MCF 10A (cell line): ENCODE data around the gene PEF1. TPM values are rescaled to one million over a fixed set of nuclear protein-coding genes. Genes with fewer than 3 reads are reported as not detected.

Experiments
- BruUV-seq: library from RNA; stranded (reverse); fragments of 400-500 nt; replicated peaks from 2 replicates; lab custom pipeline; 2021; lab: Mats Ljungman, UMichigan
- CTCF ChIA-PET: fragments of 300-600 bp; sonication (Branson Sonifier 250); formaldehyde crosslinking; extraction: SDS; loops from one replicate; lab custom pipeline; 2021; ENCODE audit warnings: antibody characterized with exemption, inconsistent platforms; lab: Yijun Ruan, JAX
- POLR2A ChIA-PET: fragments of 300-600, 350-650 bp; sonication (Branson Sonifier 250); formaldehyde crosslinking; extraction: SDS; loops from one replicate; lab custom pipeline; 2020; ENCODE audit warnings: antibody characterized with exemption, inconsistent platforms; lab: Yijun Ruan, JAX
- DNase-seq: peaks from one replicate; pipeline ENCODE4 v3.0.0-alpha.2; 2018; ENCODE audit not compliant: unreplicated experiment
- H3K27ac Mint-ChIP-seq: one replicate; pipeline ENCODE4 v1.8.0; 2022; ENCODE audit warnings: mild to moderate bottlenecking, low read depth, mixed read lengths; ENCODE audit not compliant: unreplicated experiment
- H3K27me3 Mint-ChIP-seq: one replicate; pipeline ENCODE4 v1.8.0; 2022; ENCODE audit warnings: mixed read lengths; ENCODE audit not compliant: insufficient read depth, unreplicated experiment
- H3K36me3 Mint-ChIP-seq: one replicate; pipeline ENCODE4 v1.8.0; 2022; ENCODE audit warnings: mild to moderate bottlenecking, moderate library complexity, mixed read lengths; ENCODE audit not compliant: insufficient read depth, unreplicated experiment
- H3K4me1 Mint-ChIP-seq: one replicate; pipeline ENCODE4 v1.8.0; 2022; ENCODE audit warnings: mixed read lengths; ENCODE audit not compliant: insufficient read depth, unreplicated experiment
- H3K4me3 Mint-ChIP-seq: one replicate; pipeline ENCODE4 v1.8.0; 2022; ENCODE audit warnings: mild to moderate bottlenecking, moderate library complexity, mixed read lengths; ENCODE audit not compliant: unreplicated experiment
- H3K9me3 Mint-ChIP-seq: one replicate; pipeline ENCODE4 v1.8.0; 2022; ENCODE audit warnings: mixed read lengths; ENCODE audit not compliant: unreplicated experiment
- intact Hi-C: fragments of 100-400 bp; cut with micrococcal nuclease; formaldehyde crosslinking; loops from 2 replicates; pipeline ENCODE4 v1.14.1; 2022
- total RNA-seq: library from RNA; stranded (reverse); gene quantifications from 2 replicates; pipeline ENCODE4 v1.2.3, GENCODE V29; 2022
- TF ChIP-seq, protein P1 (sequence below): fragments of 200-600 bp; IDR thresholded peaks from one replicate; pipeline ENCODE4 v1.8.0; 2022; ENCODE audit warnings: antibody characterized with exemption, mild to moderate bottlenecking; ENCODE audit not compliant: unreplicated experiment

The PEF1 gene
- total RNA-seq, 1 experiment from 2014 or later, result 61.1 TPM

DNA sequence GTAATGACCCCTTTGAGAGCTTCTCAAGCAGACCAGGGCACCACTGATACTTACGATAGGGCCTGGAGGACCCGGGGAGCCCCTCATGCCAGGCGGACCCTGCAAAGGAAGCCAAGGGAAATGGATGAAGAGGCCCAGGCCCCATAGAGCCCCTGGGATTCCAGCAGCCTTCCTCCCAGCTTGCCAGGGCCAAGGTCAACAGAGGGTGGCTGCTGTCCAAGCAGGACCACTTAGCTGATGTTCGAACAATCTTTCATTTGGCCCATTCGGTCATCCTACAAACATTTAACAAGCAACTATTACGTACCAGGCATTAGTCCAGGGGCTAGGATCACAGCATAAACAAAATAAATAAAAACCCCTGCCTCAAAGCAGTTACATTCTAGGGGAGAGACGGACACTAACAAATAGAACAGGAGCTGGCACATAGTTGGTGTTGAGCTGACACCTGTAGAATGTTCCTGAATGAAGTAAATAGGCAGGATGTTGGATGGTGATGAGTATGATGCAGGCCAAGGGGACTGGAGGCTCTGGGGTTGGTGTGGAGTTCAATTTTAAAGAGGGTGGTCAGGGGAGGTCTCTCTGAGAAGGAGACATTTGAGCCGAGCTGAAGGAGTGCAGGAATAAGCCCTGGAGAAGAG, 27.0 kb upstream of the PEF1 start:
- Mint-ChIP-seq H3K4me3 (no peak overlapping the region), H3K36me3 (peaks cover 27% of the 10 kb centered on the region), H3K4me1 (peaks cover 29% of the 10 kb centered on the region), H3K27ac (no peak overlapping the region), H3K27me3 (no peaks in the 10 kb centered on the region), H3K9me3 (no peaks in the 10 kb centered on the region)
- TF ChIP-seq, protein P1, sequence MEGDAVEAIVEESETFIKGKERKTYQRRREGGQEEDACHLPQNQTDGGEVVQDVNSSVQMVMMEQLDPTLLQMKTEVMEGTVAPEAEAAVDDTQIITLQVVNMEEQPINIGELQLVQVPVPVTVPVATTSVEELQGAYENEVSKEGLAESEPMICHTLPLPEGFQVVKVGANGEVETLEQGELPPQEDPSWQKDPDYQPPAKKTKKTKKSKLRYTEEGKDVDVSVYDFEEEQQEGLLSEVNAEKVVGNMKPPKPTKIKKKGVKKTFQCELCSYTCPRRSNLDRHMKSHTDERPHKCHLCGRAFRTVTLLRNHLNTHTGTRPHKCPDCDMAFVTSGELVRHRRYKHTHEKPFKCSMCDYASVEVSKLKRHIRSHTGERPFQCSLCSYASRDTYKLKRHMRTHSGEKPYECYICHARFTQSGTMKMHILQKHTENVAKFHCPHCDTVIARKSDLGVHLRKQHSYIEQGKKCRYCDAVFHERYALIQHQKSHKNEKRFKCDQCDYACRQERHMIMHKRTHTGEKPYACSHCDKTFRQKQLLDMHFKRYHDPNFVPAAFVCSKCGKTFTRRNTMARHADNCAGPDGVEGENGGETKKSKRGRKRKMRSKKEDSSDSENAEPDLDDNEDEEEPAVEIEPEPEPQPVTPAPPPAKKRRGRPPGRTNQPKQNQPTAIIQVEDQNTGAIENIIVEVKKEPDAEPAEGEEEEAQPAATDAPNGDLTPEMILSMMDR, result no peak
- no TSS peak for BruUV-seq
- no peak for DNase-seq
- POLR2A ChIA-PET, result interaction anchor here (0.9 to 2.9 kb wide), 5 partner anchors 30 to 292 kb away, joined by 4 to 46 read pairs (median 11); no protein-coding TSS in a partner anchor
- CTCF ChIA-PET, result interaction anchor here (1.7 to 2.8 kb wide), 2 partner anchors 45 to 74 kb away, joined by 6 to 18 read pairs; no protein-coding TSS in a partner anchor
- intact Hi-C loops, result no loop called here

DNA sequence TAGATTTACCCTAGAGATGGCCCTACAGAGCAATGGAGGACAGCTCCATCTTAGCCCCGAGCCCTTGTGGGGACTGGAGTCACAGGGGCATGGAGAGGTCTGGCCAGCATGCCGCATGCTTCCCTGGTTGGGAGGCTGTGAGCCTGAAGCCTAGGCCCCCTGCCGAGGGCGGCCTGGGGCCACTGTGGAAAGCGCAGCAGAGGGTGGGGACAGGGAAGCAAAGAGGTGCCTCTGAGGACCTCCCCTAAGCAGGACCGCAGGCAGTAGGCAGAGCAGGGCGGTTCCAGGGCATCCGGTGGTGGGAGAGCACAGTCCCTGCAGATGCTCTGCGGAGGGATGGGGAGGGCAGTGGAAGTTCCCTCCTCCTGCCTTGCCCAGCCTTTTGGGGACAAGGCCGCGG, 26.5 kb upstream of the PEF1 start:
- intact Hi-C loops, result no loop called here
- POLR2A ChIA-PET, result interaction anchor here (0.5 to 2.9 kb wide), 9 partner anchors 8 to 118 kb away, joined by 3 to 46 read pairs (median 7); partner anchors contain the start of gene COL16A1

GRCh38 chr1:31670593-31670964, 25.9 kb upstream of the PEF1 start:
- DNase-seq, result no peak
- peaks cover 23% of the 10 kb centered on the region for H3K36me3 Mint-ChIP-seq
- peak overlapping the region; percentile 73 for H3K4me3 Mint-ChIP-seq
- POLR2A ChIA-PET, result interaction anchor here (0.5 to 2.9 kb wide), 20 partner anchors 8 to 234 kb away, joined by 3 to 46 read pairs (median 5); partner anchors contain the start of genes COL16A1 and PEF1
- CTCF ChIA-PET, result interaction anchor here (0.5 to 2.8 kb wide), 10 partner anchors 8 to 294 kb away, joined by 3 to 18 read pairs (median 4); partner anchors contain the start of gene COL16A1
- no peaks in the 10 kb centered on the region for H3K9me3 Mint-ChIP-seq
- H3K4me1 Mint-ChIP-seq, result peaks cover 40% of the 10 kb centered on the region
- BruUV-seq, result no TSS peak
- TF ChIP-seq, protein P1, result no peak
- H3K27ac Mint-ChIP-seq, result peak overlapping the region; percentile 62
- no peaks in the 10 kb centered on the region for H3K27me3 Mint-ChIP-seq
- intact Hi-C loops, result loop anchor here (1.0 kb wide), 1 partner anchor 20 kb away; no protein-coding TSS in a partner anchor

More for the DNA sequence above, 26.5 kb upstream of the PEF1 start:
- no TSS peak for BruUV-seq
- Mint-ChIP-seq H3K27me3 (no peaks in the 10 kb centered on the region), H3K4me1 (peaks cover 34% of the 10 kb centered on the region), H3K9me3 (no peaks in the 10 kb centered on the region), H3K36me3 (peaks cover 23% of the 10 kb centered on the region), H3K27ac (peak overlapping the region; percentile 62), H3K4me3 (peak overlapping the region; percentile 73)
- TF ChIP-seq, protein P1, result no peak
- CTCF ChIA-PET, result interaction anchor here (1.5 to 2.8 kb wide), 4 partner anchors 8 to 74 kb away, joined by 5 to 18 read pairs (median 8); no protein-coding TSS in a partner anchor
- no peak for DNase-seq
